Measurements from ENCODE around the gene PRR20G.

DNA sequence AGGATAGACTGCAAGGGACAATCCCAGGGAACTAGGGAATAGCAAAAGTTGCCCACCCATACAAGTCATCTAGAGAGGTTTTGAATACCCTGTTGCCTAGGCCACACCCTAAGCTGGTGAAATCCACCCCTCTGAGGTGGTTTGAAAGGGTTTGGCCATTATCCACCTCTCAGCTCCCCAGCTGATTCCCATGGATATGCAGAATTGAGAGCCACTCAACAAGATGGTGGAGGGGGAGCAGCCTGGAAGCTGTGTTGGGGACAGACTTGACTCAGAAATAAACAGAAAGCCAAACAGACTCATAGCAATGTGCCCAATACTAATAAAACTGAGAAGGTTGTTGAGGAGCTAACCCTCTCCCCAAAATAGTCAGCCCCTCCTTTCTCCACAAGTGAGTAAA is 10.9 kb downstream of the PRR20G start:
- TF ChIP-seq, protein P1, sequence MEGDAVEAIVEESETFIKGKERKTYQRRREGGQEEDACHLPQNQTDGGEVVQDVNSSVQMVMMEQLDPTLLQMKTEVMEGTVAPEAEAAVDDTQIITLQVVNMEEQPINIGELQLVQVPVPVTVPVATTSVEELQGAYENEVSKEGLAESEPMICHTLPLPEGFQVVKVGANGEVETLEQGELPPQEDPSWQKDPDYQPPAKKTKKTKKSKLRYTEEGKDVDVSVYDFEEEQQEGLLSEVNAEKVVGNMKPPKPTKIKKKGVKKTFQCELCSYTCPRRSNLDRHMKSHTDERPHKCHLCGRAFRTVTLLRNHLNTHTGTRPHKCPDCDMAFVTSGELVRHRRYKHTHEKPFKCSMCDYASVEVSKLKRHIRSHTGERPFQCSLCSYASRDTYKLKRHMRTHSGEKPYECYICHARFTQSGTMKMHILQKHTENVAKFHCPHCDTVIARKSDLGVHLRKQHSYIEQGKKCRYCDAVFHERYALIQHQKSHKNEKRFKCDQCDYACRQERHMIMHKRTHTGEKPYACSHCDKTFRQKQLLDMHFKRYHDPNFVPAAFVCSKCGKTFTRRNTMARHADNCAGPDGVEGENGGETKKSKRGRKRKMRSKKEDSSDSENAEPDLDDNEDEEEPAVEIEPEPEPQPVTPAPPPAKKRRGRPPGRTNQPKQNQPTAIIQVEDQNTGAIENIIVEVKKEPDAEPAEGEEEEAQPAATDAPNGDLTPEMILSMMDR (IDR thresholded peaks at IDR 0.05): no peak
- TF ChIP-seq POLR2A (IDR thresholded peaks at IDR 0.05): no peak
